ENCODE measurements around the gene FTO. TPM values are rescaled to one million over a fixed set of nuclear protein-coding genes. Genes with fewer than 3 reads are reported as not detected.

FTO gene
- total and polyA plus RNA-seq, 2 of the 8 experiments (the other 6 are each of a cell fraction or from before 2014, with no cell fraction given): 34.5 to 59.8 TPM

DNA sequence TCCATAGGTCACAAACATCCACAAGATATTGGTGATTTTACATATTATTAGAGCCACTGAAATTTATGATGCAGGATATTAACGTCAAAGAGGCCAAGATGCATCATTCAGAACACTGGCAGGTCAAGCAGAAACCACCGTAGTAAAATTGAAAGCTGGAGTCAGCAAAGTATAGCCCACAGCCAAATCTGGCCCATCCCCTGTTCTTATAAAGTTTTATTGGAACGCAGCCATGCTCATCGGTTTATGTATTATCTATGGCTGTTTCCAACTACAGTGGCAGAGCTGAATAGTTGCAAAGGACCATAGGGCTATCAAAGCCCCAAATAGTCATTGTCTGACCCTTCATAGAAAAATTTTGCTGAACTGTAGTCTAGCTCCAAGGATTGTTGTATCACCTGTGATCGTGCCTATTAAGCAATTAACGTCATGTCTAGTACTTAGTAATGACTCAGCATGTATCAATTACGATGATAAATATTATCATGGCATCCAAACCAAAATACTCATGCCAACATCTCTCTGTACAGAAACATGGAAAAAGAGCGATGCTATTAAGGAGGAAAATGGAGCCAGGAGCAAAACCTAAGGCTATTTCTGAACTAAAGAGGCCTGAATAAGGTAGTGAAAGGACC lies 417.0 kb downstream of the FTO start (continued):
- no peak for TF ChIP-seq SAP30 (IDR thresholded peaks at IDR 0.05; ENCODE audit: insufficient read depth, insufficient replicate concordance, low read length)

Measured in H1 (cell line).